Measurements from ENCODE around the gene ARAP2. TPM values are rescaled to one million over a fixed set of nuclear protein-coding genes. Genes with fewer than 3 reads are reported as not detected.

The ARAP2 gene
- total RNA-seq, 8 experiments from 2014 or later: 0.46 to 47.1 (median 1.9) TPM

DNA sequence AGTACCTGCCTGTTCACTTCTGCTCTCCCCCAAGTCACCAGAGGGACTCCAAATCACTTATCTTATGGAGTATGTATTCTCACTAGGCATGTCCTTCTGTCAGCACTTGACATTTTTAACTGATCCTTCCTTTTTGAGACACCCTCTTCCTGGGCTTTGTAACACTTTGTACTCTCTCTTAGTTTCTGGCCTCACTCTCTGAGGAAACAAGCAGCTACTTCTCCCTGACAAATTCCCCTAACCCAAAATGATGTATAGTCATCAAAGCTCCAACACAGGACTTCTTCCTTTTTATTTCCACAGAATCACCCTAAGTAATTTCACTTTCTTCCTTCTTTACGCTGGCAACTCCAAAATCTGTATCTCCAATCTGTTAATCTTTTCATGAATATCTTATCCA is 101.8 kb downstream of the ARAP2 start:
- Histone ChIP-seq H3K27ac (no peak overlapping the region), H3K4me3 (no peak overlapping the region), H3K4me1 (replicated peaks in 1 of 2) (no peaks in the 10 kb centered on the region)
- in situ Hi-C loops (cut with MboI; ENCODE audit: low pct_unique_long_range_greater_than_20kb in 2 of 9, low sequenced_read_pairs in 9 of 9, unreplicated experiment in 9 of 9): no loop called here
- 8 to 100% (median 92%) methylated on average over 1 of the region's 1 CpG; no CpG with 5 or more reads in 1 of the 10 experiments for WGBS, 10 experiments
- no peak for ATAC-seq (replicated peaks in 6 of 8)

DNA sequence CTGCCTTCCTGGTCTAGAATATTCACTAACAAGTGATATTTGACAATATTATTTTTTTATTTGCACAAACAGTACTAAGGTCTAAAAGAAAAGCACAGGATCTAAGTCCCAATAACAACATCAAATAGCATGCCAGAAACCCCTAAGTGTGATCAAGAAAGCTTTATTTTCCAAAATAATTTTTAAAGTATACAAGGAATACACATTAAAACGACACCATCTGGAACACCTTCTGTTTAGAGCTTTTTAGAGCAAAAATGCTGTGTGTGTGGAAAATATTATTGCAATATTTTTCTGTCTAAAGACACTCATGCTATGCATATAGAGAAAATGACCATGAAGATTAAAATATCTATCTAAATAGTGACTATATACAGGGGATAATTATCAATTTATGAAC is 103.1 kb downstream of the ARAP2 start:
- H3K4me1 ChIP-seq (replicated peaks in 1 of 2): no peaks in the 10 kb centered on the region
- WGBS, 10 experiments: 0 to 100% (median 40%) methylated on average over 1 of the region's 1 CpG; no CpG with 5 or more reads in 1 of the 10 experiments
- no peak overlapping the region for H3K4me3 ChIP-seq

DNA sequence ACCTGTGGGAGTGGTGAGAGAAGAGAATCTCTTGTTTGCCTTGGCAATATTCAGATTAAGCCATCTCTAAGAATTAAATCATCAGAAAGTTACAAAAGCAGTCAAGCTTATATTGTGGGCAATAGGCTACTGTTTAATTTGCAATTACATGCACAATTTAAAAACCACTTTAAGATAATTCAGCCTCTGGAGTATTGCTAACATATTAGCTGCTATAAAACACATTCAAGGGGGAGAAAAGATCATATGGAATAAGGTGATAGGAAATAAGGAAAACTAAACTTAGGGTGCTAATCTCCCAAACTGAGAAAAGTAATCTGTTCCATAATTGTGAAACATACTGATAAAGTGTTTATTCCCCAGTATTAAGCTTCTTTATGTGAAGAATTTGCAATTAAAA is 103.9 kb downstream of the ARAP2 start:
- in situ Hi-C loops (cut with MboI; ENCODE audit: low pct_unique_long_range_greater_than_20kb in 2 of 9, low sequenced_read_pairs in 9 of 9, unreplicated experiment in 9 of 9): no loop called here
- no peaks in the 10 kb centered on the region for H3K4me1 ChIP-seq (replicated peaks in 1 of 2)
- no peak overlapping the region for H3K27ac ChIP-seq
- no peak overlapping the region for H3K4me3 ChIP-seq
- ATAC-seq (replicated peaks in 6 of 8): no peak

More for the DNA sequence above, 103.1 kb downstream of the ARAP2 start:
- in situ Hi-C loops (cut with MboI; ENCODE audit: low pct_unique_long_range_greater_than_20kb in 2 of 9, low sequenced_read_pairs in 9 of 9, unreplicated experiment in 9 of 9): no loop called here
- no peak overlapping the region for H3K27ac ChIP-seq
- ATAC-seq (replicated peaks in 6 of 8): no peak

- ATAC-seq (replicated peaks in 6 of 8): peak in 1 of 8 experiments; percentile 54
- in situ Hi-C loops (cut with MboI; ENCODE audit: low pct_unique_long_range_greater_than_20kb in 2 of 9, low sequenced_read_pairs in 9 of 9, unreplicated experiment in 9 of 9): no loop called here
- Histone ChIP-seq H3K4me1 (replicated peaks in 1 of 2) (no peaks in the 10 kb centered on the region), H3K27ac (no peak overlapping the region), H3K4me3 (no peak overlapping the region)
Measured at GRCh38 chr4:36138220-36138619, 106.1 kb downstream of the ARAP2 start.

DNA sequence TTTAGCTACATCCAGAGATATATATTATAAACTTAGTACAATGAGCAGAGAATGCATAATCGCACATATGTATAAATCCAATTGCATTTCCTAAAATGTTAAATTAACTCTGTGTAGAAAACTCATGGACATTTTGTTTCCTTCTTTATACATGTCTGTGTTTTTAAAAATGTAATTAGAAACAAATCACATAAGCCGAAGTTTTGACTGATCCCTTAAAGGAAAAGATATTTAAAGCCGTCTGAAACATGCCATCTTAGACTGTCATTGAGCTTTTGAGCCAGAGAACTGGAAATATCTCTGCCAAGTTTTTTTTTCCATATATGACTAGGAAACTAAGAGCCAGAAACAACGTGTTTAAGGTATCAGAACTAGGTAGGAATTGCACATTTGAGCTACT is 107.0 kb downstream of the ARAP2 start:
- in situ Hi-C loops (cut with MboI; ENCODE audit: low pct_unique_long_range_greater_than_20kb in 2 of 9, low sequenced_read_pairs in 9 of 9, unreplicated experiment in 9 of 9): no loop called here
- Histone ChIP-seq H3K27ac (no peak overlapping the region), H3K4me1 (replicated peaks in 1 of 2) (no peaks in the 10 kb centered on the region), H3K4me3 (no peak overlapping the region)
- ATAC-seq (replicated peaks in 6 of 8): no peak
- 0 to 100% (median 89%) methylated on average over 1 to 4 of the region's 4 CpGs for WGBS, 10 experiments

DNA sequence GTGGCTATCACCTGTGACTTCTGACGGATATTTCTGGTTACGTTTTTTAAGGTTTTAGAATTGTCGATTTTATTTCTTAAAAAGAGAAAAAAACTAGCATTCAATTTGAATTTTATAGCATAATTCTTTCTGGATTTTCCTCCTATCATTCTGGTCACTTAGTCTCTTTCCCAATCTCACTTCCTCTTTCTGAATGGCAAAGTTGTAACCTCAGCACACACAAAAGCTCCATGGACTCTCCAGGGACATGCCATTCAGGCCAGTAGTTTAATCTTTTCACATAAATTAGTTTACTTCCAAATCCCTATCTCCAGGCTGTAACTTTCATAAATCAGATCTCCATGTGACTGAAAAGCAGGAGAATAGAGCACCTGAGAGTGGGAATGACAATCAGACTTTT is 110.7 kb downstream of the ARAP2 start:
- ATAC-seq (replicated peaks in 6 of 8): no peak
- H3K4me1 ChIP-seq (replicated peaks in 1 of 2): peaks cover 6 to 8% of the 10 kb centered on the region in 2 donors
- 4 to 71% (median 50%) methylated on average over 2 to 3 of the region's 3 CpGs for WGBS, 10 experiments
- H3K4me3 ChIP-seq: no peak overlapping the region
- in situ Hi-C loops (cut with MboI; ENCODE audit: low pct_unique_long_range_greater_than_20kb in 2 of 9, low sequenced_read_pairs in 9 of 9, unreplicated experiment in 9 of 9): no loop called here
- H3K27ac ChIP-seq: no peak overlapping the region

GRCh38 chr4:36133086-36133485 is 111.2 kb downstream of the ARAP2 start:
- in situ Hi-C loops (cut with MboI; ENCODE audit: low pct_unique_long_range_greater_than_20kb in 2 of 9, low sequenced_read_pairs in 9 of 9, unreplicated experiment in 9 of 9): no loop called here
- ATAC-seq (replicated peaks in 6 of 8): no peak
- peaks cover 6 to 10% of the 10 kb centered on the region in 2 donors for H3K4me1 ChIP-seq (replicated peaks in 1 of 2)
- WGBS, 10 experiments: 0 to 88% (median 44%) methylated on average over 1 to 2 of the region's 2 CpGs
- H3K4me3 ChIP-seq: no peak overlapping the region
- H3K27ac ChIP-seq: no peak overlapping the region

DNA sequence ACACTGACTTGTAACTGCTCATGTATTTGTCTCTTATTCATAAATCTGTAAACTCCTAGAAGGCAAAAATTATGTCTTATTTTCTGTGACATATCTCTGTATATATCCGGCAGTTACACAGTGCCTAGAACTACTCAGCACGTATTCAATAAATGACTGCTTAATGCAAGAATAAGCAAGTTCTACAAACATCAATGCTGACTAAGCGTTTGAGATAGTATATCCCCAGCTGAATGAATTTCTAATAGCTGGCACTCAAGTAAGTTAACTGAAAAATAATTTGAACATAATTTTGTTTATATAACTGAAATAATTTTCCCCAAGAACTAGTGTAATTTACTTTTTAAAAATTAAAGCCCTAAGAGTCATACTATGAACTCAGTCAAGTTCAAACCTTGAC is 113.7 kb downstream of the ARAP2 start:
- Histone ChIP-seq H3K27ac (no peak overlapping the region), H3K4me1 (replicated peaks in 1 of 2) (peaks cover 6 to 10% of the 10 kb centered on the region in 2 donors), H3K4me3 (no peak overlapping the region)
- ATAC-seq (replicated peaks in 6 of 8): no peak
- 36 to 100% (median 92%) methylated on average over 1 to 3 of the region's 3 CpGs for WGBS, 10 experiments
- in situ Hi-C loops (cut with MboI; ENCODE audit: low pct_unique_long_range_greater_than_20kb in 2 of 9, low sequenced_read_pairs in 9 of 9, unreplicated experiment in 9 of 9): no loop called here

DNA sequence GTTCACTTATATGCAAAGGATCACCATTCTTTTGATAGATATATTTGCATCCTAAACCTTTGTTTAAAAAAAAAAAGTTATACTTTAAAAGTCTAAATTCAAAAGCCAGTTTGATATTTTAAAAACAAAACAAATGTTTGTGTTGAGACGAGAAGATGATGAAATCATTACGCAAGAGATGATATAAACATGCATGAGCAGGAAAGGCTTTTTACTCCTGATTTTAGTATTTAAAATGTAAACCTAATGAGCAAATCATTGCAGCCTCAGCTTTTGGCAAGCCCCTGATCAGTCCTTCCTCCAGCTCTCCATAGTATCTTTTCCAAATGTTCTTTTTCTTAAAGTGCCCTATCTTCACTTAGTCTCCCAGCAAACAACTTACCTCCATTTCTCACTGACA is 115.6 kb downstream of the ARAP2 start:
- H3K4me3 ChIP-seq: peak overlapping the region in 3 of 5 donors; percentile 20 to 32 (median 25)
- peak in 1 of 8 experiments; percentile 31 for ATAC-seq (replicated peaks in 6 of 8)
- in situ Hi-C loops (cut with MboI; ENCODE audit: low pct_unique_long_range_greater_than_20kb in 2 of 9, low sequenced_read_pairs in 9 of 9, unreplicated experiment in 9 of 9): no loop called here
- 17 to 83% (median 72%) methylated on average over 1 to 2 of the region's 2 CpGs for WGBS, 10 experiments
- peak overlapping the region in 1 of 2 donors; percentile 51 for H3K27ac ChIP-seq
- H3K4me1 ChIP-seq (replicated peaks in 1 of 2): peaks cover 6 to 10% of the 10 kb centered on the region in 2 donors

DNA sequence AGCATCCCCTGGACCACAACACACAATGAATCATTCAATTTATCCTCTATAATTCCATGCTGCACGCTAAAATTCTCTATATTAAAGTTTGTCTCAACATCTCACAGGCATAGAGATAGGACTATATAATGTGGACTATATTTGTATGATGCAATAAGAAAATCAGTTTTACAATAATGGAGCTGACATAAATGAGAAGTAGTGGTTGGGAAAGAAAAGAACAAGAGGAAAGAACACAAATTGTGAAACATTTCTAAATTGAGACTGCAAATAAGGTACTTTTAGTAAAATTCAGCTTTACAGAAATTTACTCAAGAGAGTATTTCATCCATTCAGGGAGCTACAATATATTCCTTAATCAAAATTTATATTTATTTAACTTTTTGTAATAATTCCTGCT is 120.4 kb downstream of the ARAP2 start:
- in situ Hi-C loops (cut with MboI; ENCODE audit: low pct_unique_long_range_greater_than_20kb in 2 of 9, low sequenced_read_pairs in 9 of 9, unreplicated experiment in 9 of 9): no loop called here
- no peak overlapping the region for H3K4me3 ChIP-seq
- H3K4me1 ChIP-seq (replicated peaks in 1 of 2): peaks cover under 1 to 4% of the 10 kb centered on the region in 2 donors
- ATAC-seq (replicated peaks in 6 of 8): no peak
- WGBS, 10 experiments: 0 to 100% (median 79%) methylated on average over 1 of the region's 1 CpG; no CpG with 5 or more reads in 2 of the 10 experiments
- H3K27ac ChIP-seq: no peak overlapping the region

DNA sequence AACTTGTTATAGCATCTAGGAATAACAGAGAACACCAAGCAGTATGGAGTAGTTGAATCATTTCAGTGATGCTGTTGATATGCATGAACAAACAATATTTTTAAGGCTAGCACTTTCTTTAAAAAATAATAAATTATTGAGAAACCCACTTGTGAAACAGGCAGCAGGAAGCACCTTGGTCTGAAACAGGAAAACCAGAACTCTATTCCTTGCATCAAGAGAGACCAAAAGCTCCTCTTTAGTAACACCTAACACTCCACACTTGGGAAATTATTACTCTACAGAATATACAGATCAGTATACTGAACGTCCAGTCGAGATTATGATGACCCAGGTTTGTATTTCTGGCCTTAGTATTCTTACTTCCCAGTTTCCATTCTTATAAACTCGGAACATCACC is 129.0 kb downstream of the ARAP2 start:
- WGBS, 10 experiments: 0 to 100% (median 85%) methylated on average over 1 to 3 of the region's 3 CpGs; no CpG with 5 or more reads in 2 of the 10 experiments
- no peaks in the 10 kb centered on the region for H3K4me1 ChIP-seq (replicated peaks in 1 of 2)
- H3K27ac ChIP-seq: no peak overlapping the region
- no peak for ATAC-seq (replicated peaks in 6 of 8)
- in situ Hi-C loops (cut with MboI; ENCODE audit: low pct_unique_long_range_greater_than_20kb in 2 of 9, low sequenced_read_pairs in 9 of 9, unreplicated experiment in 9 of 9): no loop called here
- no peak overlapping the region for H3K4me3 ChIP-seq

- no peak overlapping the region for H3K4me3 ChIP-seq
- ATAC-seq (replicated peaks in 6 of 8): peak in 1 of 8 experiments; percentile 92
- in situ Hi-C loops (cut with MboI; ENCODE audit: low pct_unique_long_range_greater_than_20kb in 2 of 9, low sequenced_read_pairs in 9 of 9, unreplicated experiment in 9 of 9): no loop called here
- no peaks in the 10 kb centered on the region for H3K4me1 ChIP-seq (replicated peaks in 1 of 2)
- no peak overlapping the region for H3K27ac ChIP-seq
Measured at GRCh38 chr4:36111172-36111571, 133.1 kb downstream of the ARAP2 start.

DNA sequence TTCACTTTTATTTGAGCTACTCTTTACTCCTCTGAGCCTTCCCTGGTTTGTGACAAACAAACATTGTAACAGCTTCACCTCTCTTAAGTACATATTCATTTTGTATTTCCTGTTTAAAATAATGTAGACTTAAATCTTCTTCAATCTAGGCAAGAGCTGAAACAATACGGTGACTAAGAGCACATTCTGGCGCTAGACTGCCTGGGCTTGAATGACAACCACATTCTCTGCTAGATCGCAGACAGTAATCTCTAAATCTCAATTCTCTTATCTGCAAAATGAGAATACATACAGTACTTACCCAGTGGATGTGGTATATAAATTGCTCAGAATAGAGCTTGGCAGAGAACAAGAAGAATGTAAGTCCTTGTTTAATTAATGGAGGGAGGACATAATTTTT is 144.8 kb downstream of the ARAP2 start:
- 42 to 100% (median 86%) methylated on average over 1 to 3 of the region's 3 CpGs for WGBS, 10 experiments
- ATAC-seq (replicated peaks in 6 of 8): no peak
- H3K27ac ChIP-seq: no peak overlapping the region
- no peak overlapping the region for H3K4me3 ChIP-seq
- in situ Hi-C loops (cut with MboI; ENCODE audit: low pct_unique_long_range_greater_than_20kb in 2 of 9, low sequenced_read_pairs in 9 of 9, unreplicated experiment in 9 of 9): no loop called here
- no peaks in the 10 kb centered on the region for H3K4me1 ChIP-seq (replicated peaks in 1 of 2)

- Histone ChIP-seq H3K4me3 (no peak overlapping the region), H3K27ac (no peak overlapping the region)
Measured at GRCh38 chr4:36094995-36095394, 149.3 kb downstream of the ARAP2 start.

DNA sequence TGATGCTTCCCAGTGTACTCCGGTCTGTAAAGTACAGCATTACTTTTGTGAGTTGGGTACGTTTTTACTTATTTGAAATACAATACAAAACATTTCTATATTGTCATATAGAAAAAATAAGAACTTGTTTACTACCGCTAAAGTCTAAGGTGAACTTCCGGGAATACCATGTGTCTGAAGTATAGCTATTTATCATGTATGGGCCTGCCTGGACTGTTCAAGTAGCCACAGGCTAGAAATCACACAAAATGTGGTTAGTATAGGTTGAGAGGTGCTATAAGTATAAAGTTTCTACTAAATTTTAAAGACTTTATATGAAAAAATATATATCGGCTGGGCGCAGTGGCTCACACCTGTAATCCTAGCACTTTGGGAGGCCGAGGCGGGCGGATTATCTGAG is 152.3 kb downstream of the ARAP2 start:
- Histone ChIP-seq H3K4me3 (no peak overlapping the region), H3K27ac (no peak overlapping the region), H3K4me1 (replicated peaks in 1 of 2) (no peaks in the 10 kb centered on the region)
- in situ Hi-C loops (cut with MboI; ENCODE audit: low pct_unique_long_range_greater_than_20kb in 2 of 9, low sequenced_read_pairs in 9 of 9, unreplicated experiment in 9 of 9): no loop called here
- ATAC-seq (replicated peaks in 6 of 8): no peak
- 40 to 100% (median 81%) methylated on average over 1 to 8 of the region's 9 CpGs for WGBS, 10 experiments

More at GRCh38 chr4:36094995-36095394, 149.3 kb downstream of the ARAP2 start:
- WGBS, 10 experiments: 41 to 100% (median 75%) methylated on average over 1 to 2 of the region's 2 CpGs; no CpG with 5 or more reads in 1 of the 10 experiments
- ATAC-seq (replicated peaks in 6 of 8): no peak
- in situ Hi-C loops (cut with MboI; ENCODE audit: low pct_unique_long_range_greater_than_20kb in 2 of 9, low sequenced_read_pairs in 9 of 9, unreplicated experiment in 9 of 9): no loop called here
- H3K4me1 ChIP-seq (replicated peaks in 1 of 2): no peaks in the 10 kb centered on the region

Data from motor neuron (in vitro differentiated cells).